ENCODE measurements around the gene TAF11L9. TPM values are rescaled to one million over a fixed set of nuclear protein-coding genes. Genes with fewer than 3 reads are reported as not detected.
"Not testable (repeated sequence)": the region's sequence is repeated elsewhere in the genome, so short reads cannot be mapped to it uniquely, and the experiment has no call there.

Gene TAF11L9
- total RNA-seq, 2 experiments from 2014 or later: not detected

GRCh38 chr5:17620627-17621026 is 26.4 kb upstream of the TAF11L9 start:
- ChIA-PET POLR2A (no interaction called here), CTCF (no interaction called here)
- DNase-seq: no peak
- Mint-ChIP-seq H3K36me3 (ENCODE audit: low read depth) (no peaks in the 10 kb centered on the region), H3K27ac (no peak overlapping the region), H3K9me3 (no peaks in the 10 kb centered on the region), H3K4me3 (no peak overlapping the region), H3K4me1 (ENCODE audit: low read depth) (no peaks in the 10 kb centered on the region), H3K27me3 (no peaks in the 10 kb centered on the region)
- H3K4me1 ChIP-seq (ENCODE audit: insufficient read depth, low read length): no peaks in the 10 kb centered on the region
- intact Hi-C loops (cut with DNase I, micrococcal nuclease): no loop called here
- TF ChIP-seq CTCF (IDR thresholded peaks at IDR 0.05): no peak
- H3K36me3 ChIP-seq (ENCODE audit: insufficient read depth, low read length): no peaks in the 10 kb centered on the region
- H3K27ac ChIP-seq (ENCODE audit: low read depth in 1 of 2, low read length in 2 of 2): no peak overlapping the region
- no peak overlapping the region for H3K4me3 ChIP-seq (ENCODE audit: low read length)
- no peaks in the 10 kb centered on the region for H3K27me3 ChIP-seq (ENCODE audit: control insufficient read depth in 1 of 2, insufficient read depth in 2 of 2, low read length in 2 of 2)
- peaks cover 0 to 14% of the 10 kb centered on the region in 2 experiments for H3K9me3 ChIP-seq (ENCODE audit: control insufficient read depth in 1 of 2, insufficient read depth in 1 of 2, low read length in 2 of 2)
- ATAC-seq (ENCODE audit: poor library complexity): no peak

DNA sequence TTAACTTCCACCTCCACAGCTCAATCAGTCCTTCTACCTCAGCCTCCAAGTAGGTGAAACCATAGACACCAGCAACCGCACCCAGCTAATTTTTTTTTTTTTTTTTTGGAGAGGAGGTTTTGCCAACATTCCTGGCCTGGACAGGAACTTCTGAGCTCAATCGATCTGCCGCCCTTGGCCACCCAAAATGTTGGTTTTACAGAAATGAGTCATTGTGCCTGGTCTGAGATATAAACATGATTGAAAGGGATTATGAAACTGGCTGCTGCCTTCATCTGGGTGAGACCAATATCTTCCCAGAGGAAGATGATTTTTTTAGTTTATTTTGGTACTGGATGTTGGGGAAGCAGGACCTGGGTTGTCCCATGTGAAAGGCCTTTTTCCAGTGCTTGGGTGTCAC is 25.2 kb upstream of the TAF11L9 start:
- Histone ChIP-seq H3K27ac (ENCODE audit: low read depth in 1 of 2, low read length in 2 of 2) (no peak overlapping the region), H3K36me3 (ENCODE audit: insufficient read depth, low read length) (no peaks in the 10 kb centered on the region), H3K27me3 (ENCODE audit: control insufficient read depth in 1 of 2, insufficient read depth in 2 of 2, low read length in 2 of 2) (no peaks in the 10 kb centered on the region), H3K4me1 (ENCODE audit: insufficient read depth, low read length) (no peaks in the 10 kb centered on the region), H3K9me3 (ENCODE audit: control insufficient read depth in 1 of 2, insufficient read depth in 1 of 2, low read length in 2 of 2) (peaks cover 0 to 20% of the 10 kb centered on the region in 2 experiments), H3K4me3 (ENCODE audit: low read length) (no peak overlapping the region)
- Mint-ChIP-seq H3K36me3 (ENCODE audit: low read depth) (no peaks in the 10 kb centered on the region), H3K9me3 (no peaks in the 10 kb centered on the region), H3K4me3 (no peak overlapping the region), H3K4me1 (ENCODE audit: low read depth) (no peaks in the 10 kb centered on the region), H3K27me3 (no peaks in the 10 kb centered on the region), H3K27ac (no peak overlapping the region)
- DNase-seq (no peak), ATAC-seq (ENCODE audit: poor library complexity) (no peak)
- no peak for TF ChIP-seq CTCF (IDR thresholded peaks at IDR 0.05)
- ChIA-PET POLR2A (no interaction called here), CTCF (no interaction called here)
- intact Hi-C loops (cut with DNase I, micrococcal nuclease): no loop called here

- Mint-ChIP-seq H3K9me3 (no peaks in the 10 kb centered on the region), H3K27me3 (no peaks in the 10 kb centered on the region), H3K4me1 (ENCODE audit: low read depth) (no peaks in the 10 kb centered on the region), H3K4me3 (no peak overlapping the region), H3K27ac (no peak overlapping the region), H3K36me3 (ENCODE audit: low read depth) (no peaks in the 10 kb centered on the region)
- ATAC-seq (ENCODE audit: poor library complexity) (no peak), DNase-seq (no peak)
- Histone ChIP-seq H3K4me1 (ENCODE audit: insufficient read depth, low read length) (no peaks in the 10 kb centered on the region), H3K27me3 (ENCODE audit: control insufficient read depth in 1 of 2, insufficient read depth in 2 of 2, low read length in 2 of 2) (no peaks in the 10 kb centered on the region), H3K27ac (ENCODE audit: low read depth in 1 of 2, low read length in 2 of 2) (no peak overlapping the region), H3K36me3 (ENCODE audit: insufficient read depth, low read length) (no peaks in the 10 kb centered on the region), H3K4me3 (ENCODE audit: low read length) (no peak overlapping the region), H3K9me3 (ENCODE audit: control insufficient read depth in 1 of 2, insufficient read depth in 1 of 2, low read length in 2 of 2) (peaks cover 0 to 19% of the 10 kb centered on the region in 2 experiments)
- CTCF ChIA-PET: no interaction called here
- intact Hi-C loops (cut with DNase I, micrococcal nuclease): no loop called here
- TF ChIP-seq CTCF (IDR thresholded peaks at IDR 0.05): no peak
- POLR2A ChIA-PET: no interaction called here
Measured at GRCh38 chr5:17614872-17615605, 20.8 kb upstream of the TAF11L9 start.

GRCh38 chr5:17610092-17610491 is 15.9 kb upstream of the TAF11L9 start, which contains the start of gene TAF11L12:
TAF11L12 (plus strand) TSS chr5:17610392.
- CTCF ChIA-PET; DNase-seq; H3K36me3 Mint-ChIP-seq (ENCODE audit: low read depth); H3K4me1 ChIP-seq (ENCODE audit: insufficient read depth, low read length); POLR2A ChIA-PET; H3K9me3 Mint-ChIP-seq; H3K27me3 Mint-ChIP-seq; H3K27ac ChIP-seq (ENCODE audit: low read depth in 1 of 2, low read length in 2 of 2); H3K27ac Mint-ChIP-seq; ATAC-seq (ENCODE audit: poor library complexity); intact Hi-C loops (cut with DNase I, micrococcal nuclease); H3K36me3 ChIP-seq (ENCODE audit: insufficient read depth, low read length); H3K4me3 ChIP-seq (ENCODE audit: low read length); H3K27me3 ChIP-seq (ENCODE audit: control insufficient read depth in 1 of 2, insufficient read depth in 2 of 2, low read length in 2 of 2); H3K4me3 Mint-ChIP-seq; H3K4me1 Mint-ChIP-seq (ENCODE audit: low read depth): not testable (repeated sequence)
- H3K9me3 ChIP-seq (ENCODE audit: control insufficient read depth in 1 of 2, insufficient read depth in 1 of 2, low read length in 2 of 2): peaks cover 0 to 27% of the 10 kb centered on the region in 2 experiments

DNA sequence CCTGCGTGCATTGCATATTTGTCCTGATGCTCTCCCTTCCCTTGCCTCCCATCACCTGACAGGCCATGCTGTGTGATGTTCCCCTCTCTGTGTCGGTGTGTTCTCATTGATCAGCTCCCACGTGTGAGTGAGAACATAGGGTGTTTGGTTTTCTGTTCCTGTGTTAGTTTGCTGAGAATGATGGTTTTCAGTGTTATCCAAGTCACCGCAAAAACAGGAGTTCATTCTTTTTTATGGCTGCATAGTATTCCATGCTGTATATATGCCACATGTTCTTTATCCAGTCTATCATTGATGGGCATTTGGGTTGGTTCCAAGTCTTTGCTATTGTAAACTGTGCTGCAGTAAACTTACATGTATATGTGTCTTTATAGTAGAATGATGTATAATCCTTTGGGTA is 13.3 kb upstream of the TAF11L9 start:
- DNase-seq; H3K36me3 Mint-ChIP-seq (ENCODE audit: low read depth); H3K4me3 ChIP-seq (ENCODE audit: low read length); H3K27me3 Mint-ChIP-seq; H3K4me1 Mint-ChIP-seq (ENCODE audit: low read depth); H3K27me3 ChIP-seq (ENCODE audit: control insufficient read depth in 1 of 2, insufficient read depth in 2 of 2, low read length in 2 of 2); H3K27ac ChIP-seq (ENCODE audit: low read depth in 1 of 2, low read length in 2 of 2); intact Hi-C loops (cut with DNase I, micrococcal nuclease); H3K36me3 ChIP-seq (ENCODE audit: insufficient read depth, low read length); H3K4me1 ChIP-seq (ENCODE audit: insufficient read depth, low read length); H3K4me3 Mint-ChIP-seq; H3K9me3 Mint-ChIP-seq; CTCF ChIA-PET; ATAC-seq (ENCODE audit: poor library complexity); H3K27ac Mint-ChIP-seq; POLR2A ChIA-PET: not testable (repeated sequence)
- H3K9me3 ChIP-seq (ENCODE audit: control insufficient read depth in 1 of 2, insufficient read depth in 1 of 2, low read length in 2 of 2): peaks cover 0 to 24% of the 10 kb centered on the region in 2 experiments
